Measurements from ENCODE around the gene MED19. TPM values are rescaled to one million over a fixed set of nuclear protein-coding genes. Genes with fewer than 3 reads are reported as not detected.

The MED19 gene
- total RNA-seq, 2 donors from 2014 or later, result 14.8 to 39.4 TPM

- H3K4me1 ChIP-seq (replicated peaks), result no peaks in the 10 kb centered on the region
- H3K27me3 ChIP-seq (replicated peaks; ENCODE audit: insufficient read depth), result no peaks in the 10 kb centered on the region
- no peaks in the 10 kb centered on the region for H3K9me3 ChIP-seq
- WGBS, result under 1% methylated on average over 75 of the region's 75 CpGs
- intact Hi-C loops (cut with DNase I), result loop anchor here (2.0 kb wide), 1 partner anchor 29 kb away; the partner anchor contains the start of genes MED19 and TMX2
- peak; percentile 96 for DNase-seq (ENCODE audit: low spot score)
- H3K36me3 ChIP-seq, result peaks cover 0 to 11% of the 10 kb centered on the region in 2 donors
- H3K4me3 ChIP-seq, result peak within 1 kb of the TSS; percentile 60 to 63
- TF ChIP-seq CTCF (IDR thresholded peaks at IDR 0.05), result peak in 2 of 4 experiments; percentile 4 to 13
- peak; percentile 82 for TF ChIP-seq POLR2A (IDR thresholded peaks at IDR 0.05)
- peak; percentile 98 for TF ChIP-seq POLR2AphosphoS5 (IDR thresholded peaks at IDR 0.05)
- peak within 1 kb of the TSS; percentile 85 to 86 for H3K27ac ChIP-seq
These were observed 29.4 kb upstream of the MED19 start, which contains the start of gene SELENOH for GRCh38 chr11:57741132-57742086. Gene SELENOH (plus strand): TSS chr11:57741491. CDS start chr11:57741596, 105 bp downstream.

GRCh38 chr11:57735619-57736298 is 23.7 kb upstream of the MED19 start:
- TF ChIP-seq POLR2A (IDR thresholded peaks at IDR 0.05) (no peak), POLR2AphosphoS5 (IDR thresholded peaks at IDR 0.05) (no peak), CTCF (IDR thresholded peaks at IDR 0.05) (no peak)
- H3K27ac ChIP-seq, result no peak overlapping the region
- H3K4me3 ChIP-seq, result no peak overlapping the region
- H3K27me3 ChIP-seq (replicated peaks; ENCODE audit: insufficient read depth), result no peaks in the 10 kb centered on the region
- H3K9me3 ChIP-seq, result no peaks in the 10 kb centered on the region
- intact Hi-C loops (cut with DNase I), result no loop called here
- 84% methylated on average over 3 of the region's 3 CpGs for WGBS
- peaks cover 0 to 6% of the 10 kb centered on the region in 2 donors for H3K36me3 ChIP-seq
- DNase-seq (ENCODE audit: low spot score), result no peak
- H3K4me1 ChIP-seq (replicated peaks), result no peaks in the 10 kb centered on the region

- DNase-seq (ENCODE audit: low spot score), result no peak
- intact Hi-C loops (cut with DNase I), result no loop called here
- H3K27ac ChIP-seq, result no peak overlapping the region
- H3K36me3 ChIP-seq, result no peaks in the 10 kb centered on the region
- TF ChIP-seq POLR2AphosphoS5 (IDR thresholded peaks at IDR 0.05), result no peak
- no peak for TF ChIP-seq CTCF (IDR thresholded peaks at IDR 0.05)
- TF ChIP-seq POLR2A (IDR thresholded peaks at IDR 0.05), result no peak
- no peaks in the 10 kb centered on the region for H3K27me3 ChIP-seq (replicated peaks; ENCODE audit: insufficient read depth)
- H3K4me3 ChIP-seq, result no peak overlapping the region
- H3K9me3 ChIP-seq, result no peaks in the 10 kb centered on the region
- 100% methylated on average over 1 of the region's 1 CpG for WGBS
- no peaks in the 10 kb centered on the region for H3K4me1 ChIP-seq (replicated peaks)
These were observed 20.6 kb upstream of the MED19 start for GRCh38 chr11:57732661-57733060.

- 91% methylated on average over 7 of the region's 7 CpGs for WGBS
- no peaks in the 10 kb centered on the region for H3K36me3 ChIP-seq
- intact Hi-C loops (cut with DNase I), result no loop called here
- no peaks in the 10 kb centered on the region for H3K27me3 ChIP-seq (replicated peaks; ENCODE audit: insufficient read depth)
- H3K4me1 ChIP-seq (replicated peaks), result no peaks in the 10 kb centered on the region
- H3K27ac ChIP-seq, result no peak overlapping the region
- no peak for DNase-seq (ENCODE audit: low spot score)
- no peaks in the 10 kb centered on the region for H3K9me3 ChIP-seq
- TF ChIP-seq CTCF (IDR thresholded peaks at IDR 0.05), result no peak
- TF ChIP-seq POLR2A (IDR thresholded peaks at IDR 0.05), result no peak
- no peak for TF ChIP-seq POLR2AphosphoS5 (IDR thresholded peaks at IDR 0.05)
- no peak overlapping the region for H3K4me3 ChIP-seq
These were observed 17.5 kb upstream of the MED19 start for GRCh38 chr11:57729479-57729878.
